ENCODE data around the gene CNTFR.

CNTFR gene

DNA sequence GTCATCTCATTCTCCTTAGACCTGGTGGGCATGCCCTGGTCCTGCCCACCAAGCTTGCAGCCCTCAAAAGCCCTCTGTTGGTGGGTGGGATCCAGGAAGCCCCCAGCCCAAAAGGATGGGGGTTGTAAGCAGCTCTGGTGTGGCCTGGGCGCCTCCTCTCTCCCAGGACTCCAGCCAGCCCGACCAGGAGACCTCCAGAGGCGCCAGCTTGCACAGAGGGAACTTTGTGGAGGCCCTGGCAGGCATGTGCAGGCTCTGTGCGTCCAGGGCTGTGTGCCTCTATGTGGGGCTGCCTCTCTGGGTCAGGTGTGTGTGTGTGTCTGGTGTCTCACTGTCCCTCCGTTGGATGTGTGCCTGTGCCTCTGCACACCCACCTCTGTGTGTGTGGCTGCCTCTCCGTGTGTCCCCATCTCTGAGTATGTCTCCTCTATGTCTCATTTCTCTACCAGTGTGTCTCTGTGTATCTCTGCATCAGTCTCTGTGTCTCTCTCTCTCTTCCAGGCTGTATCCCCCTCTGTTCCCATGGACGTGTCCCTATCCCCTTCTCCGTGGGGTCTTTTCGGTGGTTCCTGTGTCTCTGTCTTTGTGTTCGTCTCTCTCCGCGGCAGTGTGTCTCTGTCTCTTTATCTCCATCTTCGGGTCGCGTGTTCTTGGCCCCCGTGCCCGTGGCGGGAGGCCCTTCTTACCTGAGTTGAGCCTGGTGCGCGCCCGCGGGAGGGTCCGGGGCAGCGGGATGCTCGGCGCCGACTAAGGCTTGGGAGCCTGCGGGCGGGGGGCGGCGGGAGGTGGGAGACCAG, 67.2 kb downstream of the CNTFR start:
- DNase-seq, result no peak

- DNase-seq, result no peak
Measured at GRCh38 chr9:34521406-34522045, 68.0 kb downstream of the CNTFR start.

GRCh38 chr9:34520505-34521385, 68.8 kb downstream of the CNTFR start:
- no peak for DNase-seq

GRCh38 chr9:34520096-34520495, 69.4 kb downstream of the CNTFR start:
- no peak for DNase-seq

DNA sequence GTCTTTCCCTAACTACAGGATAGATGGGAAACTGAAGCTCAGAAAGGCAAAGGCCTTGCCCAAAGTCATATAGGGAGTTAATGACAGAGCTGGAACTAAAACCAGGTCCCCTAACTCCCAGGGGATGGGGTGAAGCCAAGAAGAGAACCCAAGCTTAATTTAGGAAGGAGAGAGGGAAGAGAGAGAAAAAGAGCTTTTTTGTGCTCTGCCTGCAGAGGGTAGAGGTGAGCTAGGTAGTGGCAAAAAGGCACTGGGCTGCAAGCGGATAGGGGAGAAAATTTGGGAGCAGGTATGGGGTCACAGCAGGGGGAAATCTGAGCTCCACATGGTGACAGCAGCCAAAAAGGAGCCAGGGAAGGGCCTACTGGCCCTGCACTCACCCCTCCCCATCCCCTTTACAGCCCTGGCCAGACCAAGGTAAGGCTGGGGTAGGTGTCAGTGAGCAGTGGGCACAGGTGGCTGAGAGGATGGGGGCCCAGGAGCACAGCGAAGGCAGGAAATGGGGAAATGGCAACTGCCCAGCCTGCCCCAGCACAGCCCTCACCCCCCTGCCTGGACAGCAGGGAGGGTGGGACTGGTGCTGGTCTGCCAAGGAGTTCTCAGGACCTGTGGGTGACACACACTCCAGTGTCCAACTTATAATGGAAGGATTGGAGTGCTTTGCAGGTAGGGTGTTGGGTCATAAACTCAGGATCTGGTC, 70.1 kb downstream of the CNTFR start:
- no peak for DNase-seq

DNA sequence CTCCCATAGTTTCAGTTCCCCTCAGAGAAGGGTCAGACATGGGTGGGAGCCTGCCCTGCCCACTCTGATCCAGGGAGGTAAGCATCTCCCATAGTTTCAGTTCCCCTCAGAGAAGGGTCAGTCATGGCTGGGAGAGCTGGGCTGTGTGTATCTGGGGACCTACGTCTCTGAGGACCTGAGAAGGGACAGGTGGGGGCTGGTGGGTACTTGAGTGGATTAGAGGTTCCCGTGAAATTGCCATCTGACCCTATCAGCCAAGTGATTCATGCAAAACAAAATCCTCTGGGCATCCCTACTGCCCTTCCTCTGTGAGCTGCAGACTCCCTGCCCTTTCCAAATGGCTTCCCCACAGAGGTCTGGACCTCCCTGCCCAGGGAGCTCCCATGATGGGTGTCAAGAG, 70.6 kb downstream of the CNTFR start:
- no peak for DNase-seq

- DNase-seq, result no peak
Measured at GRCh38 chr9:34518110-34518616, 71.4 kb downstream of the CNTFR start.

DNA sequence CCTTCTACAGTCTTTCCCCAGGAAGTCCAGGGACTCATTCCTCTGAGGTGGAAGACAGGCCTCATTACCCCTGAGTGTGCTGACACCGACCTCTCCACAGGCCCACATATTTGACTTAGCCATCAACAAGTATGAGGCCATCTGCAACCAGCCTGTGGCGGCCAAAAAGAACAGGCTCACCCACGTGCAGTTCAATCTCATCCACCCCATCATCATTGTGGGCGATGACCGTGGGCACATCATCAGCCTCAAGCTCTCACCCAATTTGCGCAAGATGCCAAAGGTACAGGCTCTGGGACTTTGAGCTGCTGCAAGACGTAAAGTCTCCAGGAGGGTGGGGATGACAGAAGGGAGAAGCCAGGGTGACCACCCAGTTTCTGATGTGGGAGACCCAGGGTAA, 72.3 kb downstream of the CNTFR start:
- DNase-seq, result no peak

DNA sequence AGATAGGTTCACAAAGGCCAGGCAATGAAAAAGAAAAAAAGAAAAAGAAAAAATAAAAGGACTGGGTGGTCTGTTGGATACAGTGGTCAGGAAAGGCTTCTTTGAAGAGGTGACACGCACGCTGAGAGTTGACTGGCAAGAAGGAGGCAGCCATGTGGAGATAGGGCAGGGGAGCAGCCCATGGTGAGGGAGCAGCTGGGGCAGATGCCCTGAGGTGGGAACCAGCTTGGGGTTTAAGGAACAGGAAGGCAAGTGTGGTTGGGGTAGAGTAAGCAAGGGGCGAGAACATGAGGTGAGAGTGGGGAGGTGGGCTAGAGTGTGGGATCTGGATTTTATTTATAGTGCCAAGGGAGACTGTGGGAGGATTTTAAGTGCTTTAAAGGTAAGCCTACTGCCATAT, 73.6 kb downstream of the CNTFR start:
- no peak for DNase-seq

DNA sequence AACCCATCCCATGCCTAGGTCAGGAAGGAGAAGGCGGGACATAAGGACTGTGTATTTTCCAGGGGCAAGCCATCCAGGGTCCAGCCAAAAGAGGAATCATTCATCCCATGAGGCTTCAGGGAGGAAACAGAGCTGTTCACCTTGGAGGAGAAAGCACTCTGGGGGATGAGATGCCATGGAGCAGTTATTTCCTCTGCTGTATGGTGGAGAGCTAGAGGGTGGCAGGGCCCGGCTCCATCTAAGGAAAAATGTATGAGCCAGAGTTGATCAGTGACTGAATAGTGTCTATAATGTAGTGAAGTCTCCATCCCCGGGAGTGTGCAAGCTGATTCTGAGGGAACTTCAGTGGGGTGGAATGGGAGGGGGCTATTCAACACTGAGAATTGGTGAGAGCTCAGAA, 74.7 kb downstream of the CNTFR start:
- DNase-seq, result no peak

- DNase-seq, result no peak
Measured at GRCh38 chr9:34514401-34514800, 75.1 kb downstream of the CNTFR start.

- DNase-seq, result no peak
Measured at GRCh38 chr9:34513567-34514214, 75.8 kb downstream of the CNTFR start.

DNA sequence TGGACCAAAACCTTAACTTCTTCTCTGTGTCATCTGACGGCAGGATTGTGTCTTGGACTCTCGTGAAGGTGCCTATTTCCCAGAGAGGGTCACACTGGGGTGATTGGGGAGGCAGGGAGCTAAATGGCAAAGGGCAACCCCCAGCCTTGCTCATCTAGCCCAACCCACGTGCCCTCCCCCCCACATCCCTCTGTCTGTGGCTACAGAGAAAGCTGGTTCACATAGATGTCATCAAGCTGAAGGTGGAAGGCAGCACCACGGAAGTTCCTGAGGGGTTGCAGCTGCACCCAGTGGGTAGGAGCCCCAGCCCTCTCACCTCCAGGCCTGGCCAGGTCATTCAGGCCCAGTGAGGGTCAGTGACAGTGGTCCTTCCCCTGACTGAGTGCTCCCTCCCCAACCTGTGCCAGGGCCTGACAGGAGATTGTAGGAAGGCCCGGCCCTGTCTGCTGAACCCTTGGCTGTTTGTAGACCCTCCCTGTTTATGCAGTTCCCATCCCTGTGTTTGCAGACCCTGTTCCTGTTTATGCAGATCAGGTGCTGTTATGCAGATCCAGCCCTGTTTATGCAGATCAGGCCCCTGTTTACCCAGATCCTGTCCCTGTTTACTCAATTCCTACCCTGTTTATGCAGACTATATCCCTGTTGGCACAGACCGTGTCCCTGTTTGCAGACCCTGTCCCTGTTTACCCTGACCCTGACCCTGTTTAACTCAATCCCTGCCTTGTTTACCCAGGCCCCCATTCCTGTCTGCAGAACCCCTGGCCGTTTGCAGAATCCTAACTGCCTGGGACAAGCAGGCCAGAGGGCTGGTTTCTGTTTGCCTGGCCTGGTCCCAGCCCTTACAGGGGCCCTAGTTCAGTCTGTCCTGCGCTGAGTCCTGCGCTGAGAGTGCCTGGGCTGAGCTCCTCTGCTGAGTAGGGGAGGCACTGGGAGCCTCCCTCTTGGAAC, 77.1 kb downstream of the CNTFR start:
- no peak for DNase-seq

DNA sequence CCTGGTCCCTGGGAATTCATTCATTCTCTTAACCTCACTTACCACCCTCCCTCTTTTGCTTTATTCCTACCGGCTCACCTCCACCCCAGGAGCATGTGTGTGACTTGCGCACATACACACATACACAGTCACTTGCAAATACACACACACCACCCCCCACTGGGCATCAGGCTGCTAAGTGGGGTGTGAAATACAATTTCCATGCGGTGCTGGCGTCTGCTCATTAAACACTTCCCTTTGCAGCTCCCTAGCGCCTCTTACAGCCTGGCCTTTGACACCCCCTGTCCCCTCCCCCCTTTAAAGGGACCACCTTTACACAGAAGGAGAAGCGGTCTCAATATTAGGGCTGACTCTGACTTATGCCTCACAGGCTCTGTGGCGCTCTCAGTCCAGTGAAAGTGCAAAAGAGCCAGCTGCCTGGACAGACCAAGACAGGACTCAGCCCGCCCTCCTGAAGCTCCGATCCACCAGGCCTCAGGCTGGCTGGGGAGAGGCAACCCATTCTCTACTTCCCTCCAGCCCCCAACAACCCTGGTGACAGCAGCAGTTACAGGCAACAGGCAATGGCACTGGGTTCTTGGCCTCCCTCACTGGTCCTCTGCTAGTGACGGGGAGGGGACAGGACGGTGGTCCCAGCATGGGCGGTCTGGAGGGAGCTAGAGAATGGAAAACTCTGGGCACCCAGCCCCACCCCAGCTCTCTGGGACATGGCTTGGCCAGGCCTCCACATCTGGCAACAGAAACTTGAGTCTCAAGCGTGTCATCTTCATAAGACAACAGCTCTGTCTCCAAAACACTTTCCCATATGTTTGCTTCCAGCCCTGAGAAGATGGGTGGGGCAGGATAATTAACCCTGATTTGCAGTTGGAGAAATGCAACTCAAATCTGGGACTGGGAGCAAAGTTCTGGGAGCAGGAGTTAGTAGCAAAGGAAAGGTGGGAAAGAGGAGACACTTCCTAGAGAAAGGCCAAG, 78.7 kb downstream of the CNTFR start:
- DNase-seq, result no peak

DNA sequence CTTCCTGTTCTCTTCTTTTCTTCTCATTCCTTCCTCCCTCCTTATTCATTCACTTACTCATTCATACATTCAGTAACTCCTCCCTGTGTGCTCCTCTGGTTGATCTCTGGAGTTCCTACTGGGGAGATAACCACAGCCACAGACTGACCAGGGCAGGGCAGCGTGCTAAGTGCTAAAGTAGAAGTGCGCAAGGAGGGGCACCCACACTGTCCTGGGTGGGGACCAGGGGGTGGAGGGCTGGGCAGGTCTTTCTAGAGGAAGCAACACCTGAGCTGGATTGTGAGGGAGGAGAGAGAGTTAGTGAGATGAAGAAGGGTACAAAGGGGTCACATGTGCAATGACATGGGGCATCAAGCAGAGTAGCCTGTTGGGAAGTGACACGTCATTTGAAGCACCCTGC, 80.6 kb downstream of the CNTFR start:
- DNase-seq, result no peak

DNA sequence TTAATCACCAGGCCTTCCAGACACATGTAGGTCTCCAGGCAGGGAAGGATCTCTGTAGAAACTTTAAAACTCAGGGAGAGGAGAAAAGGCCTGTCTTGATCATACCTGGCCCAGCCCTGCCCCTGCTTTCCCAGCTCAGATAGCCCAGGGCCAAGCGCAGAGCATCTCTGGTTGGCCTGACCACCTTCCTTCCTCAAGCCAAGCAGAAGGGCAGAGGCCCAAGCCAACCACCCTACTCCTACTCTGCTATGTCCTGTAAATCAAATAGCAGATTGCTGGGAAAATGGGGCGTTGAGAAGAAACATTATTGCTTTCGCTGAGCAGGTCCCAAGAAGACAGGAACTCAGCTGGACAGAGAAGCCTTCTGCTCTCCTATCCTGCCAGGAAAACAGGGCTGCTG, 81.1 kb downstream of the CNTFR start:
- no peak for DNase-seq

DNA sequence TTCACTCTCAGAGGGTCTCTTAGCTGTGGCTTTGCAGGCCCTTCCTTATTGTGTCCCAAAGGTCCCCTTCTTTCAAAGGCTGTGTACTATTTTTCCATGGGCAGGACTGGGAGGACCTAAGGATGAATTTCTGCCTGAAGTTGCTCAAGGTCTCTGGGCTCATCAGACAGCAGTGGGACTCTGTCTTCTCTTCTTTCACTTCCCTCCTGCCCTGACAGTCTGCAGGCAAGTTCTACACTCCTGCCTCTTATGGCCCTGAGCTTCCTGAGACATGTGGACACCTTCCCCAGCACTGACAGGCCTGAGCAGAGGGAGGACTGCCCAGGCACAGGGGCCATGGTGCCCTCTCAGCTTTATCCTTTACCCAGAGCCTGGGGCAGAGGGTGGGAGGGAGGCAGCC, 81.6 kb downstream of the CNTFR start:
- DNase-seq, result no peak

DNA sequence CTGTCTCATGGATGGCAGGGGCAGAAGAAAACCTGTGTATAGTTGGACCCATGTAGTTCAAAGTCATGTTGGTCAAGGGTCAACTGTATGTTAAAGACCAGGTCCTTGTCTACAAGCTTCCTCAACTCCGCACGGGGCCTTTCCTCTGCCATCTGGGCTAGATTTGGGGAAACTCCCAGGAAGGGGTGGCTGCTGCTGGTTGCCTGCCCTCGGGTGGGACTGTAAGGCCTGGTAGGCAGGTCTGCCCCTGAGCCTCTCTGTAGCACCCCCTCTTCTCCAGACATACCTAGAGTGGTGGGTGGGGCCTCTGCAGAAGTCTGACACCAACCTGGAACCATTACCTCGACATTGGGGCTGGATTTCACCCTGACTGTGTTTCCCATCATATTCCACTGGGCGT, 82.0 kb downstream of the CNTFR start:
- no peak for DNase-seq

DNA sequence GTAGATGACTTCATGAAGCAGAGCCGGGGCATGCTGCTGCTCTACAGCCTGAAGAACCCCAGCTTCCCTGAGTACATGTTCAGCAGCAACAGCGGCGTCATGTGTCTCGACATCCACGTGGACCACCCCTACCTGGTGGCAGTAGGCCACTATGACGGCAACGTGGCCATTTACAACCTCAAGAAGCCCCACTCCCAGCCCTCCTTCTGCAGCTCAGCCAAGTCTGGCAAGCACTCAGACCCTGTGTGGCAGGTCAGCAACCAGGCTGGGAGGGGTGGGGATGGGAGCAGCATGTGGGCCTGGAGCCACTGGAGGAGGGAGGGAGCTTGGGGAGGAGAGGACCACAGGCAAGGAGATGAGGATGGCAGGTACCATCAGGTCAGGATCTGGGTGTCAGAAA, 82.9 kb downstream of the CNTFR start:
- no peak for DNase-seq

All from T-helper 1 cell (primary cell).